Dermis lymphatic vessel endothelial cell (primary cell): ENCODE measurements around the gene PPP1R1B. TPM values are rescaled to one million over a fixed set of nuclear protein-coding genes. Genes with fewer than 3 reads are reported as not detected.

Experiments
- total RNA-seq: library from RNA; depleted of rRNA; stranded (reverse); fragments of >200 nt; gene quantifications from 2 replicates; pipeline ENCODE4 v1.2.1, GENCODE V29; 2014

The PPP1R1B gene
- total RNA-seq, result not detected in 2 replicates

GRCh38 chr17:39626171-39627046, at the start of gene PPP1R1B:
PPP1R1B (plus strand) TSS chr17:39626952; CDS start chr17:39627393, 441 bp downstream.

GRCh38 chr17:39607851-39608130, 19.0 kb upstream of the PPP1R1B start, which contains the start of gene NEUROD2:
NEUROD2 (minus strand) TSS chr17:39607920; CDS start chr17:39606599, 1,321 bp downstream.

GRCh38 chr17:39636927-39637736, 10.4 kb downstream of the PPP1R1B start, which contains the start of gene STARD3:
STARD3 (plus strand) TSS chr17:39637144; CDS start chr17:39653532, 16,388 bp downstream.

GRCh38 chr17:39664581-39665561, 38.1 kb downstream of the PPP1R1B start, which contains the start of gene TCAP:
TCAP (plus strand) TSS chr17:39665349; CDS start chr17:39665360, 11 bp downstream.

GRCh38 chr17:39667945-39668924, 41.5 kb downstream of the PPP1R1B start, which contains the start of gene PNMT:
PNMT (plus strand) TSS chr17:39668453; CDS start chr17:39668476, 23 bp downstream.

Other genes with a start within 250 kb of the PPP1R1B start
- gene FBXL20, start 225.3 kb upstream of the PPP1R1B start, total RNA-seq, result 11.7 and 13.4 TPM in 2 replicates
- 19.2 and 25.6 TPM in 2 replicates for gene MED1, start 175.7 kb upstream of the PPP1R1B start, total RNA-seq
- gene CDK12, start 165.5 kb upstream of the PPP1R1B start, total RNA-seq, result 19.0 and 19.5 TPM in 2 replicates
- not detected in 2 replicates for gene NEUROD2, start 19.0 kb upstream of the PPP1R1B start, total RNA-seq
- gene STARD3, start 10.2 kb downstream of the PPP1R1B start, total RNA-seq, result 47.0 and 50.5 TPM in 2 replicates
- gene TCAP, start 38.4 kb downstream of the PPP1R1B start, total RNA-seq, result 0.60 and 0.65 TPM in 2 replicates
- gene PNMT, start 41.5 kb downstream of the PPP1R1B start, total RNA-seq, result 1.2 and 1.6 TPM in 2 replicates
- gene PGAP3, start 61.1 kb downstream of the PPP1R1B start, total RNA-seq, result 4.2 and 4.7 TPM in 2 replicates
- 0.76 and 1.0 TPM in 2 replicates for gene ERBB2, start 73.1 kb downstream of the PPP1R1B start, total RNA-seq
- gene MIEN1, start 103.6 kb downstream of the PPP1R1B start, total RNA-seq, result 18.0 and 20.5 TPM in 2 replicates
- gene GRB7, start 111.0 kb downstream of the PPP1R1B start, total RNA-seq, result under 0.01 and 0.09 TPM in 2 replicates
- not detected in 2 replicates for gene IKZF3, start 237.4 kb downstream of the PPP1R1B start, total RNA-seq
- gene ZPBP2, start 241.2 kb downstream of the PPP1R1B start, total RNA-seq, result not detected in 2 replicates